AG09309 (cell line): Measurements from ENCODE around the gene SPNS1.

ENCODE experiments used
- DNase-seq: peaks from one replicate; pipeline ENCODE4 v3.0.0-alpha.2; 2010; ENCODE audit warnings: low read depth
- H3K4me3 ChIP-seq: 2 replicates; pipeline ENCODE4 v1.5.1; 2011; ENCODE audit warnings: mild to moderate bottlenecking, low read depth, low read length, moderate library complexity; ENCODE audit not compliant: control insufficient read depth
- TF ChIP-seq, protein P1 (sequence below): IDR thresholded peaks from 2 replicates; pipeline ENCODE4 v1.5.1; 2011; ENCODE audit warnings: mild to moderate bottlenecking, low read depth, low read length, inconsistent platforms; ENCODE audit not compliant: insufficient read depth, control insufficient read depth; ENCODE audit errors: missing control alignments

SPNS1 gene

GRCh38 chr16:28989363-28989762 is 14.8 kb downstream of the SPNS1 start:
- no peak for DNase-seq
- TF ChIP-seq, protein P1, sequence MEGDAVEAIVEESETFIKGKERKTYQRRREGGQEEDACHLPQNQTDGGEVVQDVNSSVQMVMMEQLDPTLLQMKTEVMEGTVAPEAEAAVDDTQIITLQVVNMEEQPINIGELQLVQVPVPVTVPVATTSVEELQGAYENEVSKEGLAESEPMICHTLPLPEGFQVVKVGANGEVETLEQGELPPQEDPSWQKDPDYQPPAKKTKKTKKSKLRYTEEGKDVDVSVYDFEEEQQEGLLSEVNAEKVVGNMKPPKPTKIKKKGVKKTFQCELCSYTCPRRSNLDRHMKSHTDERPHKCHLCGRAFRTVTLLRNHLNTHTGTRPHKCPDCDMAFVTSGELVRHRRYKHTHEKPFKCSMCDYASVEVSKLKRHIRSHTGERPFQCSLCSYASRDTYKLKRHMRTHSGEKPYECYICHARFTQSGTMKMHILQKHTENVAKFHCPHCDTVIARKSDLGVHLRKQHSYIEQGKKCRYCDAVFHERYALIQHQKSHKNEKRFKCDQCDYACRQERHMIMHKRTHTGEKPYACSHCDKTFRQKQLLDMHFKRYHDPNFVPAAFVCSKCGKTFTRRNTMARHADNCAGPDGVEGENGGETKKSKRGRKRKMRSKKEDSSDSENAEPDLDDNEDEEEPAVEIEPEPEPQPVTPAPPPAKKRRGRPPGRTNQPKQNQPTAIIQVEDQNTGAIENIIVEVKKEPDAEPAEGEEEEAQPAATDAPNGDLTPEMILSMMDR, result no peak
- no peak overlapping the region for H3K4me3 ChIP-seq

- no peak for DNase-seq
- TF ChIP-seq, protein P1, result no peak
- H3K4me3 ChIP-seq, result no peak overlapping the region
Measured at GRCh38 chr16:28990375-28991040, 15.9 kb downstream of the SPNS1 start.

- no peak overlapping the region for H3K4me3 ChIP-seq
- DNase-seq, result no peak
- TF ChIP-seq, protein P1, result no peak
Measured at GRCh38 chr16:28991687-28992086, 17.1 kb downstream of the SPNS1 start.

GRCh38 chr16:28992496-28992895 is 17.9 kb downstream of the SPNS1 start:
- TF ChIP-seq, protein P1, result no peak
- no peak for DNase-seq
- H3K4me3 ChIP-seq, result no peak overlapping the region

GRCh38 chr16:28998837-28999236 is 24.3 kb downstream of the SPNS1 start:
- no peak for DNase-seq
- H3K4me3 ChIP-seq, result no peak overlapping the region
- TF ChIP-seq, protein P1, result no peak

- no peak for DNase-seq
- TF ChIP-seq, protein P1, result no peak
- no peak overlapping the region for H3K4me3 ChIP-seq
Measured at GRCh38 chr16:28999577-28999976, 25.0 kb downstream of the SPNS1 start.
